ELF-1 (cell line): Measurements from ENCODE around the gene ERGIC3.
A peak's percentile ranks its signal among the peaks of the same experiment; 100 is the strongest.
"Not testable (repeated sequence)": the region's sequence is repeated elsewhere in the genome, so short reads cannot be mapped to it uniquely, and the experiment has no call there.

Source experiments
- DNase-seq: peaks from one replicate; pipeline ENCODE4 v3.0.0-alpha.2; 2016; ENCODE audit warnings: low read depth, low spot score

Gene ERGIC3

DNA sequence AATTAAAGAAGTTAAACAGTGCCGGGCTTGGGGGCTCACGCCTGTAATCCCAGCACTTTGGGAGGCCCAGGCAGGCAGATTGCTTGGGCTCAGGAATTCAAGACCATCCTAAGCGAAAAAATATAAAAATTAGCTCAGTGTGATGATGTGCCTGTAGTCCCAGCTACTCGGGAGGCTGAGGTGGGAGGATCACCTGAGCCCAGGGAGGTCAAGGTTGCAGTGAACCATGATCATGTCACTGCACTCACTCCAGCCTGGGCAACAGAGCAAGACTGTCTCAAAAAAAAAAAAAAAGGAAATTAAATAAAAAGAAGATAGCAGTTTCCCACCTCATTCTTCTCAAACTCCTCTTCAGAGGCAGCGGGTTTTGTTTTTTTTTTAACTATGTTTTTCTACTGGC is 24.1 kb upstream of the ERGIC3 start:
- not testable (repeated sequence) for DNase-seq

DNA sequence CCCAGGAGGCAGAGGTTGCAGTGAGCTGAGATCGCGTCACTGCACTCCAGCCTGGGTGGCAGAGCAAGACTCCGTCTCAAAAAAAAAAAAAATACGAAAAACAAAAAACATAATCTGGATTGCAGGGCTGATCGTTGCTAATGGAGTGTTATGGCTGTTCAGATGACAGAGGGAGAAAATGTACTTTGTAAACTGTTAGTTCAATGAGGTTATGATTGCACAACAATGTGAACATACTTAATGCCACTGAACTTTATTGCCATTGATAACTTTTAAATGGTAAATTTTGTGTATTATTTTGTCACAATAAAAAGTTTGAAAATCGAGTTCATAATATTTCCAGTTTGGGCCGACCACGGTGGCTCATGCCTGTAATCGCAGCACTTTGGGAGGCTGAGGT is 22.9 kb upstream of the ERGIC3 start:
- DNase-seq = no peak

DNA sequence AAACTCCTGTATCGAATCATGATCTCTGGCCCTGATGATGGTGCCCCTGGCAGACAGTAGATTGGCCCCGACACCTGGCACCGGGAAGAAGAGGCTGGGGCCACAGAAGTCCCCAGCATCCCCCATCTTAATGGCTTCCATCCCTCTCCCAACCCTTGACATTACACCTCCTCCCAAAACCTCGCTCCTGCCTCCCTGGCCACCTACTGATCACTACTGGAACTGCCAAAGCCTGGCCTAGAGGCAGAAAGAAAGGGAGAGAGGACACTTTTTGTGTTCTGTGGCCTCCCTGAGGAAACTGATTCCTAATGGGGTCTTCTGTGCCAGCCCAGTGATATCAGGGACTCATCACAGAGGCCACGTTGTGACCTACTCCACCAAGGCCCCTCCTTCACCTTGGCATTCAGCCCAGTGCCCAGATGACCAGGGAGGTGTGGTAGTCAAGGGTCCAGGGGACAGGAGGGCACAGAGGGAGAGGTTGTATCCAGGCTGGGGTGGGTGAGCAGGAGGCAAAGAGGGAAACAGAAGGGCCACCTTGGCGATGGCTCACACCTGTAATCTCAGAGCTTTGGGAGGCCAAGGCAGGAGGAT is 18.5 kb upstream of the ERGIC3 start:
- peak; percentile 50 for DNase-seq

DNA sequence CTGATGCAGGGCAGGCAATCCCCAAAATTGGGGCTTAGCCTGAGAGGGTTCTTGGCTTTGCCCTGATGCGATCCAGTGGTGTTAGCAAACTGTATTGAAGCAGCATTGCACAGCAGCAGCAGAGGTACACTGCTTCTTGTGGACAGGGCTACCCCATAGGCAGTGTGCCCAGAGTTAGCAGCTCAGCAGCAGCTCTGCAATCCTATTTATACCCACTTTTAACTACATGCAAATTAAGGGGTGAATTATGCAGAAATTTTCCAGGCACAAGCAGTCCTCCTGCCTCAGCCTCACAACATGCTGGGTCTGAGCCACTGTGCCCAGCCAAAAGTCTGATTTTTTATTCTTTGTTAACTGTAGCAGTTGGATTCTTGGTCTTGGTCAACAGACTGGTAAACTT is 16.2 kb upstream of the ERGIC3 start:
- no peak for DNase-seq

DNA sequence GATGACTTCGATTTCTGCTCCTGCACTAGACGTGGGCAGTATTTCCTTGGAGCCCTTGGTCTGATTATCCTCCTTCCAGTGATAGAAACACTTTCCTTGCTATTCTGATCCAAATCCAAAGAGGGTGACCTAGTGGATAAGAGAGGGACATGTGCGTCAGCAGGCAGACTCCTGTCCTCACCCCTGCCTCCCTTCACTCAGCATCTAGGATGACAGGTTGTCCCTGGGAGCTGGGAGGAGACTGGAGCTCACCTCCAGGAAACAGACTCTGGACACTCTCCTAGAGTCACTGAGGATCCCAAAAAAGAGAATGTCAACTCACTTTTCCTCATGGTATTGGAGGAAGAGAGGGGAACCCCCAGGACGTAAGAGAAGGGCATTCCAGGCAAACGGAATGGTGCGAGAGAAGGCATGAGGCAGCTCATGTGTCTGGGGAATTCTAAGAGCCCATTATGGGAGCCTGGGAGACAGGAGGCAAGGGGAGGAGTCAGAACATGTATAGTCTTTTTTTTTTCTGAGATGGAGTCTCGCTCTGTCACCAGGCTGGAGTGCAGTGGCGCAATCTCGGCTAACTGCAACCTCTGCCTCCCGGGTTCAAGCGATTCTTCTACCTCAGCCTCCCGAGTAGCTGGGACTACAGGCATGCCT is 14.6 kb upstream of the ERGIC3 start:
- DNase-seq = peak; percentile 14

DNA sequence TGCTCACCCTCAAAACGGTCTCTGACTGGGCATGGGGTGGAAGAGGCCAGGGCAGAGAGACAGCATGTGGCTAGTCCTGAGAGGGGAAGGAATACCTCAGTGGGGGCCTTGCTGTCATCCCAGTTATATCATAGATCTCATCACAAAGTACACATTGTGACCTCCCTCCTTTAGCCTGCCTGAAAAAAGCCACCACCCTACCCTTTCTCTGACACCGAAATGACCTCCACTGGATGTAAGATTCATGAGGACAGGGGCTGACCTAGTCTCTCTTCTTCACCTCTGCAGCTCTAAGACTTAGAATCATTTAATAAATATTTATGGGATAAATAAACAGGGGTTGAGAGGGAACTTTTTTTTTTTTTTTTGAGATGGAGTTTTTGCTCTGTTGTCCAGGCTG is 12.3 kb upstream of the ERGIC3 start, which contains the start of gene C20orf173:
C20orf173 (minus strand) TSS at position 101 of the 400 bp plus-strand sequence. CDS start 279 bp downstream, outside the sequence.
- DNase-seq = no peak

DNA sequence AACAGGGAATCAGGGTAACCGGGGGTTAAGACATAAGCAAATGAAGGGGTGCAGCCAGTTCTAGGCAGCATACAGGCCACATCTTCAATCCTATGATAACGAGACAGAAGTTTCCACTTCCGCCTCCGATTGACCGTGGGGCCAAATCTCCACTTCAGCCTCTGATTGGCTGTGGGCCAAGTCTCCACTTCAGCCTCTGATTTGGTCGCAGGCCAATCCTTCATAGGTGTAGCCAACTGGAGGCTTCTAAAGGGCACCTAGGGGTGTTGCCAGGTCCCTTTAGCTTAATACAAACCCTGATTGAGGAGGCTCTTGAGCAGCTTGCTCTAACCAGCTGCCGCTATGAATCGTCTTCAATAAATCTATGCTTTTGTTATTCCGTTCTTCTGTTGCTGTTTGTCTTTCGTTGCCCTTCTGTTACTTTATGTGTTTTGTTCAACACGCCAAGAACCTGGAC is 2.1 kb upstream of the ERGIC3 start:
- DNase-seq = peak; percentile 86

DNA sequence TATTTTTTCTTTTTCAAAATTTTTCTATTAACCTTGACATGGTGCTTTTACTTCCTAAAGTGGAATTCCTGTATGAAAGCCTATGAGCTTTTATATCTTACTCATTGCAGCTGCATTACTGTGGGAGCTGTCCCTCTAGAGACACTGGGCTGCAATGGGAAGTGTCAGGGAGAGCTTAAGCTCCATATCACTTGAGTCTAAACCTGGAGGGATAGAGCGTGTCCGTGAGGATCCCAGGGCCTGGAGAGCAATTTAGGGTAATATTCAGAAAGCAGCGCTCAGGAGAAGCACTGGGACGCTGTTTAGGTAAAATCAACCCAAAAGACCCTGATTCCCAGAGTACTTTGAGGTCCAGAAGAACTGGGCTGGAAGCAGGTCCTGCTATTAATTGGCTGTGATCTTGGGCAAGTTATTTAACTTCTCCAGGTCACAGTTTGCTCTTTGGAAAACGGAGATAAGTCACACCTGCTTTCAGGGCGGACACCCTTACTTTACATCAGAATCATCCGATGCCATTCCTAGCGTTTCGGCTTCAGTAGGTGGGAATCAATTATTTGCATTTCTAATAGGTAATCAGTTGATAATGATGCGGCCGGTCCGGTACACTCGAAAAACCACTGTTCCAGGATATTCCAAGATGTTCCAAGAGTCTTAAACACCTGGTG is 628 bp upstream of the ERGIC3 start:
- no peak for DNase-seq

DNA sequence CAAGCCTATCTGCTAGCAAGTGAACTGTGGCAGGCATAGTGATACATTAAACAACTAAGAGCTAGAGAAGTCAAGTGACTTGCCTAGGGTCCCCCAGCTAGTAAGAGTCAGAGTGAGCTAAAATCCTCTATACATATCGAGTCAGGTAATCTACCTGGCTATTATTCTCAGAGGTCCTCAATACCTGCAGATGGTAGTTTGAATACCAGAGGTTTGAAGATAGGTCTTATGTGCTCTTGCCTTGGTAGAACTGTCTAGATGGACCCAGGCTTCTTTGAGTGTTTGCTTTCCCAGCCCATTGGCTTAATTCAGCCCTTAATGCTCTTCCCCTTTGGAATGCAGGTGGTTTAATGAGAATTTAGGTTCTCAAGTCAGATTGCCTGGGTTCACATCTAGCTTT is 1.1 kb downstream of the ERGIC3 start:
- no peak for DNase-seq

DNA sequence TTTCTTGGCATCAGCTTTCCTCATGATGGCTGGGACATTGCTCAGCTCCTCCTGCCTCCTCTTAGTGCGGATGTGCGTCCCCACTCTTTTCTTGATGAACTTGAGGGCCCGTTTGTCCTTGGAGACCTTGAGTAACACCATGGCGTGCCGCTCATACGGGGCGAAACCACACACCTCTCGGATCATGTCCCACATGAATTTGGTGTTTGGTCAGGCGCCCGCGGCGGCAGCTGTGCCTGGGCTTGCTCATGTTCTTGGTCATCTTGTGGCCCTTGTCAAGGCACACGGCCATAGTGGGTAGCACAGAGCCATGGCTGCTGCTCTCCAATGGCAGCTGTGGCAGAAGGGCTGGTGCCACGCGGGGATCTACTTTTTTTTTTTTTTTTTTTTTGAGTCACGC is 2.6 kb downstream of the ERGIC3 start:
- DNase-seq = no peak

DNA sequence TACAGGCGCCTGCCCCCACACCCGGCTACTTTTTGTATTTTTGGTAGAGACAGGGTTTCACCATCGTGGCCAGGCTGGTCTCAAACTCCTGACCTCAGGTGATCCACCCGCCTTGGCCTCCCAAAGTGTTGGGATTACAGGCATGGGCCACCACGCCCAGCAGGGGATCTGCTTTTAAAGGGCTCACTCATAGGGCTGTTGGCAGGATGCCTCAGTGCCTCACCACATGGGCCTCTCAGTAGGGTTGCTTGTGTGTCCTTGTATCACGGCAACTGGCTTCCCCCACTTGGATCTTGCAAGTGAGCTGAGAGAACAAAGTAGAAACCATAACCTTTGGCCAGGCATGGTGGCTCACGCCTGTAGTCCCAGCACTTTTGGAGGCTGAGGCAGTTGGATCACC is 3.1 kb downstream of the ERGIC3 start:
- DNase-seq = not testable (repeated sequence)

DNA sequence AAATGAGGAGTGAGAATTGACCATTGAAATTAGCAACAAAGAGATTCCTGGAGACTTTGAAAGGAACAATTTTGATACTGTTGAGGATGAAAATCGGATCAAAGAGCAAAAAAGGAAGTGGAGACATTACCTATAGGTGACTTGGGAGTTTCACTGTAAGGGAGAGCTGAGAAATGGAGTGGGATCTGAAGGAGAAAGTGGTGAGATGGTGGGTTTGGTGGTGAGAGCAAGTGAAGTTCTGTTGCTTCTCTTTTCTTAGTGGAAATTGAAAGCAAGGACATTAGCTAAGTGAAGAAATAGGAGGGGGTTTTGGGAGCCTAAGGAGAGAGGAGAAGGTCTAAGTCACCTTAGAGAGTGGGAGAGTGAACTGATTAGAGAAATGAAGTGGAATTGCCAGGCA is 4.2 kb downstream of the ERGIC3 start:
- no peak for DNase-seq

DNA sequence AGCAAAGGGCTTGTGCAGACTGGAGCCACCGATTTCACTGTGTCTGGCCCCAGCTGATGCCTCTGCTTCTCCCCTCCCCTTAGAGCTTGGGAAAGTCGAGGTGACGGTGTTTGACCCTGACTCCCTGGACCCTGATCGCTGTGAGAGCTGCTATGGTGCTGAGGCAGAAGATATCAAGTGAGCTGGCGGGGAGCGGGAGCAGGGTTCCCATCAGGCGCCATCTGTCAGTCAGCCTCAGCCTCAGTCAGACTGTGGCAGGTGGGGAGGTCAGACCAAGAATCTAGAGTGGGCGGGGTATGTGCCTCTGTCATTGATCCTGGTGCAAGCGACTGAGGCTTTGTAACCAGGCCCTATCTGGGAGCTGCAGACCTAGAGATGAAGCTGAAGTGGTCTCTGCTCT is 5.5 kb downstream of the ERGIC3 start:
- no peak for DNase-seq

DNA sequence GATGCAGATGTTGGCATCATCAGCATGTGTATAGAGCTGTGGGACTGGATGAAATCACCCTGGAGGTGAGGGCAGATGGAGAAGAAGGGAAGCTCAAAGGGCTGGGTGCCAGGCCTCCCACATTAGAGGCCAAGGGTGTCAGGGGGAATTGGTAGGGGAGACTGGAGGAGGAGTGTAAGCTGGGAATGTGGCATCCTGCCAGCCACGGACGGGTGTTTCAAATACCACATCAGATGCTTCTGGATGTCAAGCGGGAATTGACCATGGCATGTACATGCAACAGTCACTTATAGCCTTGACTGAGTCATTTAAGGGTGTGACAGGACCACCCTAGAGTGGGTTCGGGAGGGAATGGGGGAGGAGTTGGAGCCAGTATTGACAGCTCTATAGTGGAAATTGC is 9.6 kb downstream of the ERGIC3 start:
- DNase-seq = no peak

DNA sequence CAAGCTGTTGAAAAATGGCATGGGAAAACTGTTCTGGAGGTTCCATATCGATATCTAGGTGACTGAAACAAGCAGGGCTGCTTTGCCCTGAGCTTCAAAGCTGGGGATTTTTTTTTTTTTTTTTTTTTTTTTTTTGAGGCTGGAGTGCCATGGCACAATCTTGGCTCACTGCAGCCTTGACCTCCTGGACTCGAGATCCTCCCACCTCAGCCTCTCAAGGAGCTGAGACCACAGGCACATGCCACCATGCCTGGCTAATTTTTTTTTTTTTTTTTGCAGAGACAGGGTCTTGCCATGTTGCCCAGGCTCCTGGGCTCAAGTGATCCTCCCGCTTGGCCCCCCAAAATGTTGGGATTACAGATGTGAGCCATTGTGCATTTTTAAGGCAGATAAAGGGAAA is 11.0 kb downstream of the ERGIC3 start:
- no peak for DNase-seq

DNA sequence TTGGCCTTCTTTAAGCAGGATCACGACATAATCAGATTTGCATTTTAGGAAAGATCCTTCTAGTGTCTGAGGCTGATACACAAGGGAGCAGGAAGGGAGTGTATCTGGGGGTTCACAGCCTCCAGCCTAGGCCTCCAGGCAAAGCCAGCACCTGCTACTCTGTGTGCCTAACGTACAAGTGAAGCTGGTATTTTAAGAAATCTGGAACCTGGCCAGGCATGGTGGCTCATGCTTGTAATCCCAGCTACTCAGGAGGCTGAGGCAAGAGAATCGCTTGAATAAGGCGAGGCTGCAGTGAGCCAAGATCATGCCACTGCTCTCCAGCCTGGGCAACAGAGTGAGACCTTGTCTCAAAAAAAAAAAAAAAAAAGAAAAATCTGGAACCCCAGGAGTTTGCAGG is 13.6 kb downstream of the ERGIC3 start:
- DNase-seq = not testable (repeated sequence)

DNA sequence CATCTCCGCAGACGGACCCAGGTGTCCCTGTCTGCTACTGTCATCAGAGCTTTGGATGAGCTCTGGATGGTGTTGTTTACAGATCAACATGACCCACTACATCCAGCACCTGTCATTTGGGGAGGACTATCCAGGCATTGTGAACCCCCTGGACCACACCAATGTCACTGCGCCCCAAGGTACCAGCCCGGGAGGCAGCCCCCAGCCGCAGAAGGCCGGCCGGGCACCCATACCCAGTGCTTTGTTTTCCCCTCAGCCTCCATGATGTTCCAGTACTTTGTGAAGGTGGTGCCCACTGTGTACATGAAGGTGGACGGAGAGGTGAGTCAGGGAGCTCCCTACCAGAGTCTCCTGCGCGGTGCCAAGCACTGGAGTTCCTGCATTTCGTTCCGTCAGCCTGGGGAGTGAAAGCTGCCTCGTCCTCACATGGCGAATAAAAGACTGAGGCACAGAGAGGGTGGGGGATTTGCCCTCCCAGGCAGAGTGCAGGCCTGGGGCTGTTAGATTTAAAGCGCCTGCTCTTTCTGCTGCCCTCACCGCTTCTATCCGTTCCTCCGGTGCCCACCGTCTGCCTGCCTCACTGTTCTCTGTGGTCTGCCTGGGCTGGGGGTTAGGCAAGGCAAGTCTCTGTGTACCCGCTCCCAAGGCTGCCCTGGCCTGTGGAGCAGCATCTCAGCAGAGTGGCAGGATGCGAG is 14.2 kb downstream of the ERGIC3 start:
- DNase-seq = no peak

DNA sequence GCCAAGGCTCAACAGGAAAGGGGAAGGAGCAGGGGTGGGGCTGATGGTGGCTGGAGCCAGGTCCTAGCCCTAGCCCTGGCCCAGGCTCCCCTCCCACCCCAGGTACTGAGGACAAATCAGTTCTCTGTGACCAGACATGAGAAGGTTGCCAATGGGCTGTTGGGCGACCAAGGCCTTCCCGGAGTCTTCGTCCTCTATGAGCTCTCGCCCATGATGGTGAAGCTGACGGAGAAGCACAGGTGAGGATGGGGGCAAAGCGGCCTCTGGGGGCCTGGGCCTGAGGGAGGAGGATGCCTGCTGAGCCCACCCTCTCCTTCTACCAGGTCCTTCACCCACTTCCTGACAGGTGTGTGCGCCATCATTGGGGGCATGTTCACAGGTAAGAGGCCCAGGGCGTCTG is 15.0 kb downstream of the ERGIC3 start:
- DNase-seq = no peak

DNA sequence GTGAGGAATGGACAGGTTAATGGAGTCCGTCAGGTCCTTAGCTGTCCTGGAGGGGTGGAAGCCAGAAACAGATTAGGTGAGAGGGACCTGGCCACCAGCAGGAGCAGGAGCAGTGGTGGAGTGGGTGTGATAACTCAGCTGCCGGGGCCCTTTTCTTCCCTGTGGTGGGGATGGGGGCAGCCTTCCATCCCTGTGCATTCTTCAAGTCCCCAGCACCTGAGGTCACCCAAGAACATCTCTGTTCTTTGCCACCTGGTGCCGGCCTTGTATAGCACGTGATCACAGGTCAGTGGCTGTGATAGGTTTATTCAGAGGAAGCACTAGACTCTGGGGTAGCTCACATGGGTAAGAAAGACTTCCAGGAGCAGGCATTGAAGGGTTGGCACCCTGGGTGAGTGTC is 16.6 kb downstream of the ERGIC3 start:
- no peak for DNase-seq

DNA sequence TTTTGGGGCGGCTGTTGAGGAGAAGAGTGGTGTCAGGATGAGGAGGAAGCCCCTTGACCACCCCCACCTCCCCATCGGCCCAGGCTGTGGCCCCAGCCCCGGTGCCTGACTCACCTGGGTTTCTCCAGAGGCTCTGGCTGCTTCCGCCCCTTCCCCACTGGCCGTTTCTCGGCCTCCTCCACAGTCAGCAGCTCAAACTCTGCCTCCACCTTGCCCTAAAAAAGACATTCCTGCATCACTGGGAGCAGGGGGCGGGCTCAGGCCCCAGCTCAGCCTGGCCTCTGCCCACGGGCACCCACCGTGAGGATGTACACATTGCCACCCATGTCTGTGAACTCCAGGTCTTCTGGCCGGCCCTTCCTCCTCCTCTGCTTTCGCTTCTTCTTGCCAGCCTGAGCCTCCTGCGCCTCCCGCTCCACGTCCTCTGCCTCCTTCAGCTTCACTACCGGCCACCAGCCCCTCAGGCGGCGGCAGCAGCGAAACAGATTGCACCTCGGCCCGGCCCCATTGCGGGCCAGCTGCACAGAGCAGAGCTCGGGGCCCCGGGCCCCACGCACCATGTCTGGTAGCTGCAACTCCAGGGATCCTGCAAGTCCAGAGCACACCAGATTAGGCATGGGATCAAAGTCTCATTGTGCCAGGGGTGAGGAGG is 17.3 kb downstream of the ERGIC3 start:
- no peak for DNase-seq

DNA sequence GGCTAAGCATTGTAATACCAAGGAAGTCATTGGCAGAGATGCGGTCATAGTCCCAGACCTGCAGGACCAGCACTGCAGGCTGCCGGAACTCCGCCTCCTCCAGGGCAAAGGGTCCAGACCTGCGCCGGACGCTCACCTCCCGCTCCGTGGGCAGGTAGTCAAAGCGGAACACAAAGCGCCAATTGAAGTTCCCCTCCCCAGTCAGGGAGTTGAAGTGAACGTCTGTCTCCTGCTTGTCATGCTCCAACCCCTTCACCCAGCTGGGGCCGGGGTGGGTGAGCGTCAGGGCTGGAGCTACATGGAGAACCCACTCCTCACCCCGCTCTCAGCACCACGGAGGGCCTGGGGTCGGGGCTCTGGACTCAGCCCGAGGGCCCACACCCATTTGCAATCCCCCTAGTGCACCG is 18.2 kb downstream of the ERGIC3 start:
- peak; percentile 64 for DNase-seq

DNA sequence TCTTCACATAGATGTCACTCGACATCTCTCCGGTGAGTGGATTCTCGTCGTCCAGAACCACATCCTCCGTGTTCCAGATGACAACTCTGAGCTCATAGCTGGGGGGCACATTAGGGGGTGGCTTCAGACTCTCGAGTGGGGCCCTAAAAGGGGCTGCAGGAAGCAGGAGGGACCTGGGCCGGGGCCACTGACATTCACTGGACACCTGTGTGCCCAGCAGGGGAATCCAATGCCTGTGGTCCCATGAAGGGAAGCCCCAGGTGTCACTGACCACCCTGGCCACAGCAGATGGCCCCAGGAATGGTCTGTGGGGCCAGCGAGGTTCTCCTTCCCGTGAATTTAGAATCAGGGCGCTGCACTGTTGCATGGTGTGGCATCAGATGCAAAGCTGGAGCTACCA is 18.7 kb downstream of the ERGIC3 start:
- DNase-seq = no peak
